Kasumi-1 (cell line): ENCODE data around the gene KIAA1958.
"Not testable (repeated sequence)": the region's sequence is repeated elsewhere in the genome, so short reads cannot be mapped to it uniquely, and the experiment has no call there.

Source experiments
- DNase-seq, 2 experiments: peaks; one replicate each; lab custom pipeline; 2025; lab: John Stamatoyannopoulos, UW

Gene KIAA1958

DNA sequence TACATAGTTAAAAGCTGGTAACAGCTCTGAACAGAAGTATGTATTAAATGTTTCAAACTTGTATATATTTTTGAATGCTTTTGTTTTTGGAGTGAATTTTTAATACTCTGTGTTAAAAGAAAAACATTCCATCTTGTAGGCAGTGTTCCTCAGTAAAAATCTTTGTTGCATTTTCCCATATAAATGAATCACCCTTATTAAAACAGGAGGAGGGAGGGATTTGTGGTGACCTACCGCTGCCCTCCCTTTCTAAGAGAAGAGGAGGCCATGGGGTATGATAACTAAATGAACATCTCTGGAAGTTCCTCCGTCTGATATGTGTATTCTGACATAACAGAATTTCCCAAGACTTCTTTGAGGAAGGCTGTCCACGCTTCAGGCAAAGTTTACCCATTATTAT is 177.9 kb downstream of the KIAA1958 start:
- no peak for DNase-seq

DNA sequence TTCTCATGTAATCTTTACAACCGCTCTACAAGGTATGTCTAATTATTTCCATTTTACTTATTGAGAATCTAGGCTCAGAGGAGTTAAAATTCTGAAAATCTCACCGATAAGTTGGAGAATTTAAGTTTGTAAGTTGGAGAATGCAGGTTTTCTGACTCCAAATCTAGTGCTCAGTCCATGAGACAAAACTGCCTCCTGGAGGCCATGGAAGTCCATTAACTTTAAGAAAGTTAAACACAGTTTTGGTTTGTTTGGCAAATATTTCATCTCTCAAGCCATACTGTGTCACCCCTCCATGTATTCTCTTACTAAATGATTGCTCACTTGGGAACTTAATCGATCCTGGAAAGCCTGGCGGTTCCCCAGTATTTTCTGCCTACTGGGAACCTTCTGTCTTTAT is 178.7 kb downstream of the KIAA1958 start:
- peak; percentile 7 to 26 for DNase-seq

GRCh38 chr9:112669326-112669725 is 182.7 kb downstream of the KIAA1958 start:
- DNase-seq = no peak

DNA sequence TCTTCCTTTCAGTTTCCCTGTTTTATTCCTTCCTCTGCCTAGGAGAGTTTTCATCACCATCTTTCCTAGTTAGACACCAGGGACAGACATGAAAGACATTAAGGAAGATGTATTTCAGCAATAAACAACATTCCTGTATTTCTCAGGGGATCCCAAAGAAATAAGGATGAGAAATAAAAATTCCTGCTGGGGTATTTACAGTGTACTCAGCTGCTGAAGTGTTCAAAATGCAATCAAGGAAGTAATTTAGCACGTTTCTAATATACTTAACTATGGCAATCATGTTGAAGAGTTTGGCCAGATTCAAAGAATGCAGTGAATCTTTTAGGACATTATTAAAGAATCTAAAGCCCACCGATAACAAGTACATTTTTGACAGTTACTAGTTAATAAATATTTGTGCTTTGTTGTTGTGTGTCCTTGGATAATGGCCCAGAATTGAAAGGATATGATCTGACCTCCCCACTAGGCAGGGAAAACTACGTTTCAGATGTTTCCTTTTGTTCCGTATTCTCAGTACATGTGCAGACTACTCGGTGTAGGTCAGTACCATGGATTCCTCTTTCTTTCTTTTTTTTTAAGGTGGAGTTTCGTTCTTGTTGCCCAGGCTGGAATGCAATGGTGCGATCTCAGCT is 184.5 kb downstream of the KIAA1958 start:
- no peak for DNase-seq

- DNase-seq = not testable (repeated sequence)
Observed at GRCh38 chr9:112673221-112673620, 186.6 kb downstream of the KIAA1958 start.

DNA sequence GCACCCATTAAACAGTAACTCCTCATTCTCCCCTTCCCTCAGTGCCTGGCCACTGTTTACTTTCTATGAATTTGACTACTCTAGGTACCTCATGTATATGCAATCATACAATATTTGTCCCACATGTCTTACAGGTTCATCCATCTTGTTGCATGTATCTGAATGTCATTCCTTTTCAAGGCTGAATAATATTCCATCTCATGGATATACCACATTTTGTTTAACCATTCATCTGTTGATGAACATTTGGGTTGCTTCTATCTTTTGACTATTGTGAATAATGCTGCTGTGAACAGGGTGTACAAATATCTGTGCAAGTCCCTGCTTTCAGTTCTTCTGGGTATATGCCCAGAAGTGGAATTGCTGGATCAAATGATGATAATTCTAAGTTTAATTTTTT is 190.4 kb downstream of the KIAA1958 start:
- no peak for DNase-seq

- no peak for DNase-seq
Observed at GRCh38 chr9:112680731-112681402, 194.2 kb downstream of the KIAA1958 start.

GRCh38 chr9:112689161-112689740 is 202.6 kb downstream of the KIAA1958 start:
- no peak for DNase-seq

DNA sequence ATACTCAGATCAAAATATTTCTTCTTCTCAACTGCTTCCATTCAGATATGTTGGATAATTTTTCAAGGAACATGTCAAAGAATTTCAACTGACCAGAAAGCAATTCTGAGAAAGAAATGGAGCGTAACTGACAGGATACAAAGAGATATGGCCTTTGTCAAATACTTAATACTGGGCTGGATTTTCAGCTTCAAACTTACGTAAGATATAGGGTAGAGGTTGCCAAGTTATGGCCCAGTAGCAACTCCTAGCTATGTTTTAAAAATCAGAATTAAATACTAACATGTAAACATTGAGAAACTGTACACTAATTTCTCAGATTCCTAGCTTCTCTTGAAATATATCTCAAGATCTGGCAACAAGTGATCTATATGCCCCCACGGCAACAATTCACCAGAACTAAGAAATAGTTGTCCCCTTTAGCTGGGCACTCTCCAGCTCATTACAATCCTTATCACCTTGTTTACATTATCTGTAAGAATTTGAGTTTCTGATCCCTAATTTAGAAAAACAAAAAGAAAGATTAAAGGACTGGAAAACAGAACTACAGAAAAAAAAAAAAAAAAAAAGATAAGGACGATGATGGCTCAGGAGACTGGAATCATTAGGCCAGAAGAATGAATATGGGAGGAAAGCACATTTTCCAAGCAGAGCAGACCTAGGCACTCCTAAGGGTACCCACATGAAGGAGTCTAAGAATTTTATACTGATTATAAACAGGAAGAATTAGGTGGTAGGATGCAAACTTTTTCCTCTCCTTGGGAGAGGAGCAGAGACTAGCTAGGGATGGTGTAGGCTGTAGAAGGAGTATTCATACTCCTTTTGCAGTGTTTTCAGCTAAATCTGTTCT is 208.3 kb downstream of the KIAA1958 start:
- no peak for DNase-seq

DNA sequence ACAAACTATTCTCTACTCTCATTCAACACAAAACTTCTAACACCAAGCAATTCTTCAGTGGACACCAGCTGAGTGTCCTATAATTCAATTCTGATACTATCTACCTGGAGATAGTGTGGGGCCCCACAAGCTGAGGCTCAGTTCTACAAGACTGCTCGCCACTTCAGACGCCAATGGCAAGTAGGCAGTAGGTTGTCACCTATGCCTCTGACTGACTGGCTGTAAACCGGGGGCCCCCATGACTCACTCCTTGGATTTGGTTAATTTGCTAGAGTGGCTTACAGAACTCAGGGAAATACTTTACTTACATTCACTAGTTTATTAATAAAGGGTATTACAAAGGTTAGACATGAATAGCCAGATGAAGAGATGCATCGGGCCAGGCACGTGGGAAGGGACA is 209.8 kb downstream of the KIAA1958 start:
- no peak for DNase-seq

DNA sequence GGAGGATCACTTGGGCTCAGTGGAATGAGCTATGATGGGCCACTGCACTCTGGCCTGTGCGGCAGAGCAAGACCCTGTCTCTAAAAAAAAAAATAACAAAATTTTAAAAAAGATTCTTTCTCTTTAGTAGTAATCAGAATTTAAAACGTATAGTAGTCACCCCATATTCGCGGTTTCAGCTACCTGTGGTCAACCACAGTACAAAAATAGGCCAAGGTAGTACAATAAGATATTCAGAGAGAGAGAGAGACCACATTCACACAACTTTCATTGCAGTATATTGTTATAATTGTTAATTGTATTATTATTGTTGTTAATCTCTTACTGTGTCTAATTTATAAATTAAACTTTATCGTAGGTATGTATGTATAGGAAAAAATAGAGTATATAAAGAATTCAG is 212.6 kb downstream of the KIAA1958 start:
- no peak for DNase-seq

- no peak for DNase-seq
Observed at GRCh38 chr9:112700085-112700484, 213.5 kb downstream of the KIAA1958 start.

DNA sequence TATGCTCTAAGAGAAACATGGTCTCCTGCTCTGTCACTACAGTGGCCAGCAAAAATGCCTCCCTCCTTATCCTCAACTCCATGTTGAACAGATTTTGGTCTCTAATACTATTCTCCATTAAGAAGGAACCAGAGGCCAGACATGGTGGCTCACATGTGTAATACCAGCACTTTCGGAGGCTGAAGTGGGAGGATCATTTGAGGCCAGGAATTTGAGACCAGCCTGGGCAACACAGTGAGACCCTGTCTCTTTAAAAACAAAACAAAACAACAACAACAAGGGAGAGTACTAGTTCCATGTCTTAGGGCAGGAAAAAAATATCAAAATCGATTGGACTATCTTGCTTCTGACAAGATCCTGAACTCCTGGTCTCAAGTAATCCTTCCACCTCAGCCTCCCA is 216.7 kb downstream of the KIAA1958 start:
- DNase-seq = no peak

- DNase-seq = peak; percentile 56 to 68
Observed at GRCh38 chr9:112705768-112706427, 219.3 kb downstream of the KIAA1958 start.

- peak; percentile 54 to 77 for DNase-seq
Observed at GRCh38 chr9:112711050-112711689, 224.5 kb downstream of the KIAA1958 start.

DNA sequence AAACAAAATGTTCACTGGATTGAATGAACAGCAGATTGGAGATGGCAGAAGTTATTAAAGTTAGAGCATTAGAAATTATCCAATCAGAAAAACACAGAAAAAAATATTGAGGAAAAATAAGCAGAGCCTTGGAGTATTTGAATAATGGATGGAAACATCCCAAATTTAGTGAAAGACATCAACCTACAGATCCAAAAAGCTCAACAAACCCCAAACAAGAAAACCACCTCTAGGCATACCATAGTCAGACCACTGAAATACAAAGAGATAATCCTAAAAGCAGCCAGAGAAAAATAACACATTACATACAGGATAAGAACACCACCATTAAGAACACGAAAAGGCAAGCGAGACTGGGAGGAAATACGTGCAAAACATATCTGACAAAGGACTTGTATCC is 226.1 kb downstream of the KIAA1958 start:
- DNase-seq = no peak

GRCh38 chr9:112717661-112718331 is 231.2 kb downstream of the KIAA1958 start, which contains the start of gene INIP:
Gene INIP (minus strand): TSS chr9:112718117. CDS start chr9:112716485, 1,632 bp downstream.
- peak; percentile 95 to 98 for DNase-seq
